Stimulated activated CD4-positive, alpha-beta T cell treated with anti-CD3 and anti-CD28 coated beads, TNF-alpha, amount 100 ng/mL, for 24 hours (primary cell): ENCODE measurements around the gene TEAD1.

Source experiments
- DNase-seq, 3 experiments: peaks; one replicate each; pipeline ENCODE4 v3.0.0-alpha.2; 2020; ENCODE audit warnings: low read depth in 3 of 3

TEAD1 gene

DNA sequence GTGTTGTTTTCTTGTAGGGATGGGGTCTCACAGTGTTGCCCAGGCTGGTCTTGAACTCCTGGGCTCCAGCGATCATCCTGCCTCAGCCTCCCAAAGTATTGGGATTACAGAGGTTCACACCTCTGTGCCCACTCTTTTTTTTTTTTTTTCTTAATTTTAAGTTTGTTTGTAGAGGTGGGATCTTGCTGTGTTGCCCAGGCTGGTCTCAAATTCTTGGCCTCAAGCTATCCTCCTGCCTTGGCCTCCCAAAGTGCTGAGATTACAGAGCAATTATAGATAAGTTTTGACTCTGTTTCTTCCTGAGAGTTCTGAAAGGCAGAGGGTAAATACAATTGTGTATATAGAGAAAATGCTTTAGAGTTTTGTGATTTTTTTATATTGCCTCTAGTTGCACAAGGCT, 160.4 kb downstream of the TEAD1 start:
- no peak for DNase-seq

DNA sequence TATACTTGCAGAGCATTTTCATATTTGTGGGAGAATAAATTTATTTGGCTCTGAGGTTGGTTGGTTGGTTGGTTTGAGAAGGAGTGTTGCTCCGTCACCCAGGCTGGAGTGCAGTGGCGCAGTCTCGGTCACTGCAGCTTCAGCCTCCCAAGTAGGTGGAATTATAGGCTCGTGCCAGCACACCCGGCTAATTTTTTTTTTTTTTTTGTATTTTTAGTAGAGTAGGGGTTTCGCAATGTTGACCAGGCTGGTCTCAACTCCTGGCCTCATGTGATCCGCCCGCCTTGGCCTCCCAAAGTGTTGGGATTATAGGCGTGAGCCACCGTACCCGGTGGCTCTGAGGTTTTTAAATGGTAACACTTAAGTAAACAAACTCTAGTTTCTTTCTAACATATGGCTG, 161.1 kb downstream of the TEAD1 start:
- no peak for DNase-seq

DNA sequence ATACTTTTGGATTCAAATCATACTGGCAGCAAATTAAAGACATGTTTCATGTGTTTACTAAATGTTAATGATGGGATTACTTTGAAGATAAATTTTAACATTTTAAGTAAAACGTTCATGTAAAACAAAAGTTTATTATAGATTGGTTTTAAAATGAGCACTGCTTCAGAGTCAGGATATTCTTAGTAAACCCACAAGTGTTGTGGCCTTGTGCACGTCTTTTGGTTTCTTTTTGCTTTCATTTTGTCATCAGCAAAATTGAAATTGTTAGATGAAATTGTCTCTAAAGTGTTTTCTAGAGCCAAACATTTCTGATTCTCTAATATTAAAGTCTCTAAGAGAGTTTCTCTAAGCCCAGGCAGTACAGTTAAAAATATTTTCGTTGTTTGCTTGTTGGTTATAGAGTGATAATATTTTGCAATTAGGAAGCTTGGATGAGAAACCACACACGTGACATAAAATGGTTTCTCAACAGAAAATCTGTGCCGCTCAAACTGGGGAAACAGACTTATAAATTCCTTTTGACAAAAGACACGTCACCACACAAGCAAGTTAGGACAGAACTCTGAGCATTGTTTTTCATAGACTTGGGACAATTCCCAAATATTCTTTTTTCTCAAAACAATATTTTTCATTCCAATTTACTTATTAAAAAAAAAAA, 164.4 kb downstream of the TEAD1 start:
- DNase-seq: no peak

DNA sequence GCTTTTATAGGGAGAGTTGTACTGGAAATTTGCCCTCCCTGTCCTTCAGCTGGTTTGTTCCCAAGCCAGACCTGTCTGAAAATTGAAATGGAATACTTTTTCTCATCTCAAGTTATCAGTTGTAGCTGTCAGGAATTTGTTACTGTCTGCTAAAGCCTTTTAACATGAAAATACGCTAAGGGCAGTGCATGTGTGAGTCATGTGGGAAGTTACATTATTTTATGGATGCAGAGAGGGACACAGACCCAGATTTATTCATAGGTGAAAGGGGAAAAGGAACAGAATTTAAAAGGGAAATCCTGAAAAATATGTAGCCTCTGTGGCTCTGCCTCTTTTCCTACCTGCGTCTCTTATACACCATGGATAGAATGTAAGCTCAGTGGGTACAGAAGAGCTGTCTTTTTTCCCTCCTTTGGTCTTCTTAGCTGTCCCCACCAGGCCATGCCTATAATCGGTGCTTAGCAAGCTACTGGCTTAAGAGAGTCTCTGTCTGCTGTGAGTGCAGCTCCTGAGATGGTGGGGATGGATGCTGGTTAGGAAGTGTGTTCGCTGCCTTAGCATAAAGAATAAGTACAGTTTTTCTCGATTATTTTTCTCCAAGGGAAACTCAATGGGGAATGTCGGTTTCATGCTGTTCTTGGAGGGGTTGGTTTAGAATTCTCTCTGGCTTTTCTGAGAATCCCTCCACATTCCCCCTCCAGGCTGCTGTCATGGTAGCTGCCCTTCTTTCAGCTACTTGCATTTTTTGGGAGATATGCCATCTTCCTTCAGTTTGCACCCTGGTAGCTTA, 166.8 kb downstream of the TEAD1 start:
- no peak for DNase-seq

DNA sequence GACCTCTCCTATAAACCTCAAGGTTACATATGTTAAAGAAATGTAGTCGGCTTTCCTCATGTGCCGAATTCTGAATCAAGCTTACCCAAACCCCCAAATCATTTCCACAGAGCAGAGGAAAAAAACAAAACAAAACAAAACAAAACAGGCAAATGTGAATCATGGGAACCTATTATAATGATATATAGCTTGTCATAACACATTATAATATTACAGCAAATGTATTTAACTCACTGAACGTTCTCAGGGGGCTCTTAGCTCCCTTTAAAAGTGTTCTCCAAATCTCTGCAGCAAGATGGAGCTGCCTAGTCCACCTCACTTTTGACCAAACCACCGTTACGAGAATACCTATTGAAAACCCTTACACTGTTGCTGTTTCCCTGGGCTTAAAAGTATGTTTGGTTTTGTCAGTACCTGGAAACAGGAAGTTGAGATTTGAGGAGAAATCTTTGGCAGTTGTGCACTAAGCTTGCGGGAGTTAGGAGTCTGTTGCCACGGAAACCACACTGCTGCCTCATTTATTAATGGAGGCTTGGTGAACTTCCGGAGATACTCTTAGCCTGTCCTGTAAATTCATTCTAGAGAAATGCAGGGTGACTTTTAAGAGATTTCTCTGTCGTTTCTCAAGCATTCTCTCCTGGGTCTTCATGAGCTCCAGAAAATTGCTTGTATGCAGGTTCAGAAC, 167.9 kb downstream of the TEAD1 start:
- DNase-seq: no peak

DNA sequence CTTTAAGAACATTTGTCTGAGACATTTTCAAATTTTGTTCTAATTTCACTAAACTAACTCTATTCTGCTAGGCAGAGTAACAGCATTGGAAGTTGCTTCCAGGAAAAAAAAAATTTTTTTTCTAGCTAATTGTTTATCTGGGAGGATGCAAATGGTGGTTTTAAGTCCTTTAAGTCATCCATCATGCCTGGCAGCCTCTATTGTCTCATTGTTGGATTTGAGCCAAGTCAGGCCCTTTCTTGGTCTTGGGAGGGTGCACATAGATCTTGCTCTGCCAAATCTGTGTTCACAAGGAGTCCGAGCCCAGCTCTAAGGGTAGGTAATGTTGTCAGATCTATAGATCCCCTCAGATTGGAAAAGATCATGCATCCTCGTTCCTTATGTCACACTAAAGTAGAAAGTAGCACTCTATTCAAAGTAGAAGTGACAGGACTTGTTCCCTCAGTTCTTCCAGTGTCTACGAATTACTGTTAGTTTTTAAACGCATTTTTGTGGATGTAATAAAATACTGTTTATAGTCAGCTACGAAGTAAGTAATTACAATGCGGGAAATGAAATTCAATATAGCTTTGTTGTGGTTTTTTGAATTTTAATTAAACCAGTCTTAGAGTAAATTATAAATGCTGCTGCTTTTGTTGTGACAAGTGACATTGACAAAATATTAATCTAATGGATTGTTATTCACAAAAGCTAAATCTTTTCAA, 168.9 kb downstream of the TEAD1 start:
- no peak for DNase-seq

DNA sequence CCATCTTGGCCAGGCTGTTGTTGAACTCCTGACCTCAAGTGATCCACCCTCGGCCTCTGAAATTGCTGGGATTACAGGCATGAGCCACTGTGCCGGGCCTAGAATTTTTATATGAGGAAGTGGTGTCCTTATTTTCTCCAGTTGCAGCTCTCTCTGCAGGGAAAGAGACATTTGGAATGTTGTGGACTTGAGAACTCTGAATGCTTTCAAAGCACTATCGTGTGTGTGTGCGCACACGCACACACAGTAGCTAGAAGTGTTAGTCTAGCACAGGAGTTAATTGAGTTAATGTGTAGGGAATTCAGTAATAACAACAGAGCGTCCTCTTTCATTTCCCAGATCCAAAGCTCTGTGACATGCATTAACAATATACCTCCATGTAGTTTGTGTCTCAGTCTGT, 170.9 kb downstream of the TEAD1 start:
- DNase-seq: no peak

DNA sequence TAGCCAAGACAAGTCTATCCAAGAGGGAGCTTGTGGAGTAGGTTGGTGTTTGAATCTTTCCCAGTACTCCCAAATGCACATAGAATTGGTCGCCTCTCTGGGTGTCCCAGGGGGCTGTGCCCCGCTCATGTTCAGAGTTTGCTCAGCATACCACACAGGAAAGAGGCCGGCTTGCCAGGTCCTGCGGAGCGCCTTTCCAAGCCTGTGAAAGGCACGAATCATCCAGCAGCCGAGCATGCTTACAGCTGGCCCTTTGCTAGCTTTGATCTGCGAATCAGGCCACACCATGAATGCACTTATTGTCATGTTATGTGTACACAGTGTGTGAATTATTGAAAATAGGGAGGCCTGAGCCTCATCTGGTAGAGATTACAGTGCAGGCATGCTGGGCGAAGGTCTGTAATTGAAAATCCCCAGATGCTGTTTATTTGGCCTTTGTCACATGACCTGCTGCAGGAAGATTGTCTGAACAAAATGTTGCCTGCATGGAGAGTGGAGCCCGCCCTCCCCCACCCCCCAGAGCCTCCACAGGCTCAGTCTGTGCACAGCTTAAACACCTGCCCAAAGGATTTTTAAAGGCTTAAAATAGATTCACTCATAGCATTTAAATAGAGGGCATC, 171.6 kb downstream of the TEAD1 start:
- no peak for DNase-seq

DNA sequence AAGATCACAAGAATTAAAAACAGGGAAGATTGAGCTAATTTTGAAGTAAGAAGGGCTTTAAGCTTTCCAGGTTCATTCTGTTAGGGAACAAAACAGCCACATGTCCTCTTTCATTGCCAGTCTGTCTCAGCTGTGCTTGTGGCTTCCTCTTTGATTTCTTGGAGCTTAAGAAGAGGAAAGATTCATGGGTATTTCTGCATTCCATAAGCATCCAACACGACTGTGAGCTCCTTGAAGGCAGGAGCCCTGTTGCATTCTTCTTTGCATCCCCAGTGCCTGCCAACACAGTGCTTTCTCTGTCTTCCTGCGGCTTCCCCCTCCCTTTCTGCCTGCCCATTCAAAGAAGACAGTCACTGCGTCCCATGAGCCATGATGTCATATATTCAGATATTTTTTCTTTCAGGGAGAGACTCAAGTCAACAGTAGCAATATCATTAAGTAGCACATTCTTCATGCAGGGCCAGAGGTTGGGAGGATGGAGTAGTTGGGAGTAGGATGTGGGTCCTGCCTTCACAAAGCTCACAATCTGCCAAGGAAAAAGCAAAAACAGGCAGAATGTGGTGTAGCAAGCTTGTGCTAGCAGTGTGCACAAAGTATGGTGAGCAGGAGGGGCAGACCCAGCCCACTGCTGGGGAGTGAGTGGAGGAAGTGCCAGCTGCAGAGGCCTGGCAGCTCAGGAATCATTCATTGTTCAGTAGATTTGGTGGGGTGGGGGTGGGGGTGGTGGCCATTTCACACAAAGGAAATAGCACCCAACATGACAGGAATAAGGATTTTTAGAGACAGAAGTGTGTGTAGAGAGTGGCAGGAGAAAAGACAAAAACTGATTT, 172.8 kb downstream of the TEAD1 start:
- no peak for DNase-seq

DNA sequence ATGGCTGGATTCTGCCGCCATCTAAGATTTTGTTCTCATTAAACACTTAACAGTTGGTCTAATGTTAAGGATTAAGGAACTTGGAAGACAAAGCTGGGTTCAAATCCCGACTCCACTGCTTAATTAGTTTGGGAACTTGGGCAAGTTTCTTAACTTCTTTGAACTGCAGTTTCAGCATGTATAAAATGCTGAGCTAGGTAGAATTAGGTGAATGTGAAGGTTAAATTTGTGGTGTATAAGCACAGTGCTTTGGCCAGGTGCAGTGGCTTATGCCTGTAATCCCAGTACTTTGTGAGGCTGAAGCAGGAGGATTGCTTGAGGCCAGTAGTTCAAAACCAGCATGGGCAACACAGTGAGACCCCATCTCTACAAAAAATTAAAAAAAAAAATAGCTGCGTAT, 174.2 kb downstream of the TEAD1 start:
- no peak for DNase-seq

DNA sequence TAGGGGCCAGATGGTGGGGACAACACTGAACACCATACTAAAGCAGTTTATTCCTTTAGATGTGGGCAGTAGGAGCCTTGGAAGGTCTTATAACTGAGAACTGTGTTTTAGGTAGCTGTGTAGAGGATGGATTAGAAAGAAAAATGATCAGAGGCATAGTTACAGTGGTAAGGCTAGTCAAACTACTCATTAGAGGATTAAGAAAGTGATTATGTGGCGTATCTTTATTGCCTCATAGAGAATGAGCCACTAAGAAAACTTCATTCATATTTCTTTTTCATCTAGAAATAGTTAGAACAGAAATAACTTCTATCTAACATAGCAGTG, 179.1 kb downstream of the TEAD1 start:
- no peak for DNase-seq

DNA sequence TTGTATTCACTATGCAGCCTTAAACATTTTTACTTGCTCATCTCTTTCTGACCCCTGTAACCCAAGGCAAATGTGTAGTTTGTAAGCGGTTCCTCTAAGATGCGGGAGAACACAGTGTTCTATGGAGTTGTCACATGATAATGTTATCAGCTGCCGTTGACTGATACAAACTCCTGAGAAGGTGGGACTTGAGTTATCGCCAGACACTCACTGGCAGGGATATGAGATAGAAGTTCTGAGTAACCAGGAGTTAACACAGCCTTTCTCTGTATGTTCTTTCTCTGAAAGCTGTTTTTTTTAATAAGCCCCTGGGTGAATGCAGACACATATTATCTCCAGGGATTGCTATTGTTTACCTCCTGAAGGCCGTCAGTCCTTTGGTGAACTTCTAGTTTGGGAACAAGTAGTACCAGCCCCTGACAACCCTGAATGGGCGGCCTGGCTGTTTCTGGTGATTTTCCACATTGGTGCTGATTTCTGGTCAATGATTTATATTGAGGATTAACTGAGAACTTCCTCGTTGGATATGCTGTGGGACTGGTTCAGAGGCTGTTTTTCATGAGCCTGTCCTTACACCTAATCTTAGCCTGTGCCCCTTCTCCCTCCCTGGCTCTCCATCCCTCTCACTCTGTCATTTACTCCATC, 179.6 kb downstream of the TEAD1 start:
- DNase-seq: no peak

DNA sequence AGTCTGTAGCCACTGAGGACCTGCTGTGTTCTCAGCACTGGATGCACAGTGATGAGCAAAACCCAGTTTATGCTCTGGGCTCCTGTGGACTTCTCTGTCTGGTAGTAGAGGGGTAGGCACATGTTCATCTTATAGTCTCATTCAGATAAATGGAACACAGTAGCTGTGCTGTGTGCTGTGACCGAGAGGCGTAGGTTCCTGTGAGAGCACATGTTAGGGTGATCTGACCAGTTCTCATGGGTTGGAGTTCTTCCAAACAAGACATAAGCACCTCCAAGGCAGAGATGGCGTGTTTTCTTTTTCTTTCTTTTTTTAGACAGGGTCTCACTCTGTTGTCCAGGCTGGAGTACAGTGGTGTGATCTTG, 180.1 kb downstream of the TEAD1 start:
- DNase-seq: no peak

DNA sequence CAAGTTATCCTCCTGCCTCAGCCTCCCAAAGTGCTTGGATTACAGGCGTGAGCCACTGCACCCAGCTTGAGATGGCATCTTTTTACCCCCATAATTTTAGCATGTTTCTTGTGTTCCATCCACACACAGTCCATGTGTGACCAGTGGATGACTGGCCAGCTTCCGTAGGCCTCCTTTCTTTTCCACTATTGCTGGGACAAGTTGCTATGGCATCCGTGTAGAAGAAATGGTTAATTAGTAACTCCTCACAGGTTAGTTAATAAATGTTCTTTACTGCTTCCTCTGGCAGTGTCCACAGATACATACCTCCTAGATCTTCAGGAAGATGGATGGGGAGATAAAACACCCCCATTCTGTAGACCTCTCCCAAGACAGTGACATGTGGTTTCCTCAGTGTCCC, 180.6 kb downstream of the TEAD1 start:
- DNase-seq: no peak

DNA sequence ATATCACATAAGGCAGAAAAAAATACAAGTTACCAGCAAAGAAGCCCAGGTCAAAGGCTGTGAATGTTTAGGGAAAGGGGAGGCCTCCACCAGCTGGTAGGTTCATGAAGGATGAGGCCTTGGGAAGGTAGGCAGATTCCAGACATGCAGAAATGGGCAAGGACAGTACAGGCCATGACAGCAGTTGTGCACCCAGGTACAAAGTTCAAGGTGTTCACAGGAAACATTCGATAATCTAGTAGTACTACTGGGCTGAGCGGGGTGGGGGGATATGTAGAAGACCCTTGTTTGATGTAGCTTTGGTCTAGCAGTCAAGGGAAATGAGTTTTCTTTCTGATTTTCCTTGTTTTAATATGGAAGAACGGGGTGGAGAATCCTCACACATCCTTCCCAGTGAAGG, 182.1 kb downstream of the TEAD1 start:
- DNase-seq: no peak

DNA sequence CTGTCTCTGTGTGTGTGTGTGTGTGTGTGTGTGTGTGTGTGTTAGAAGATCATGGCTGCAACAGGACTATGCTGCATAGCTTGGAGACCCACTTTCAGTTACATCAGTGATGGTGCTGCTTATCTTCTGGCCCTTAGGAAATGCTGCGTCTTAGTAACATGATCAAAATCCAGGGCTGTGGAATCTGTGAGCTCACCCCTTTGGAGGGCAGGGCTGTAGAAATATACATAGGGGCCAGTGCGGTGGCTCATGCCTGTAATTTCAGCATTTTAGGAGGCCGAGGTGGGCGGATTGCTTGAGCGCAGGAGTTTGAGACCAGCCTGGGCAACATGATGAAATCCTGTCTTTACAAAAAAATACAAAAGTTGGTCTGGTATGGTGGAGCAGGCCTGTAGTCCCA, 183.4 kb downstream of the TEAD1 start:
- no peak for DNase-seq

DNA sequence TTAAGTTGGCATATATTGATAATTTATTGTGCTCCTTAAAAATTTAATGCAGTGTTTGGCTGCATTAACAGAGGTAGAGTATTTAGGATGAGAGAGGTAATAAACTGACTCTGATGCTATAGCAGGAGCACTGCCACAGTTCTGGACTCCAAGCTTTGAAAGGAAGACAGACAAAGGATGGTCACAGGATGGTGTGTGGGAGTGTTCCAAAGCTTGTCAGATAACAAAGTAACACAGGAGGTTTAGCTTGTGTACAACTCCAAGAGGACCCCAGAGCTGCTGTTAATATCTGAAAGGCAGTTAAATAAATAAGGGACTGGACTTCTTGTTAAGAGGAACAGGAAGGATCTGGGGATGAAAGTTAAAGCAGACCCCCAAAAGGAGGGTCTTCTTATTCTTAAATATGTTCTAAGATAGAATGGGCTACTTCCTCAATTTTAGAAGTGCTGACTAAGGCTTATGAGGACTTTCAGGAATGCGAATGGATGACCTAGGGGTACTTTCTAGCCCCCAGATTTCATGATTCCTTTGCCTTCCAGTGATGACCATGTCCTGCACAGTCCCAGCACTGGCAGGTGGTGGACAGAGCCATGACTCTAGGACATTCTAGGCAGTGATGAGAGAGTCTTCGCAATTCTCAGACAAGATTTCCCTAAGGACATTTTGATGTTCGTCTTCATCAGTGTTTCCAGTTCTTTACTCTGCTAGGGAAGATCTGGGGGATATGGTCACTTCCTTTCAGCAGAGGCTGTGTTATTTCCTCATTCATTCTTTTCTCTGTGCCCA, 185.8 kb downstream of the TEAD1 start:
- no peak for DNase-seq

DNA sequence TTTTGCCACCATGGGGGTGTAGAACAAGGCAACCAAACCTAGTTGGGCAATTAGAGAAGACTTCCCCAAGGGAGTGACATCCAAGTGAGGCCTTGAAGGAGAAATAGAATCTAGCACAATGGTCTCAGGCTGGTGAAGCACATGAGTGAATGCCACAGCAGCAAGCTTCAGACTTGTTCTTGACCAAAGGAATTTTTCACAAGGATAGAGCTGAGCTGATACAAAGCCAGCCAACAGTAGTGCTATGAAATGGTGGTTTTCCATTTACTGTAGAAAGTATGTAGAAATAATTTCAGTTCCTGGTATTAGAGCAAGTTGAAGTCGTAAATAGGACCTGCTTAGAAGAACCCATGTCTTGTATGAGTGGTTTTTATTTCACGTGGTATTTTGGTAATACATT, 186.6 kb downstream of the TEAD1 start:
- no peak for DNase-seq

DNA sequence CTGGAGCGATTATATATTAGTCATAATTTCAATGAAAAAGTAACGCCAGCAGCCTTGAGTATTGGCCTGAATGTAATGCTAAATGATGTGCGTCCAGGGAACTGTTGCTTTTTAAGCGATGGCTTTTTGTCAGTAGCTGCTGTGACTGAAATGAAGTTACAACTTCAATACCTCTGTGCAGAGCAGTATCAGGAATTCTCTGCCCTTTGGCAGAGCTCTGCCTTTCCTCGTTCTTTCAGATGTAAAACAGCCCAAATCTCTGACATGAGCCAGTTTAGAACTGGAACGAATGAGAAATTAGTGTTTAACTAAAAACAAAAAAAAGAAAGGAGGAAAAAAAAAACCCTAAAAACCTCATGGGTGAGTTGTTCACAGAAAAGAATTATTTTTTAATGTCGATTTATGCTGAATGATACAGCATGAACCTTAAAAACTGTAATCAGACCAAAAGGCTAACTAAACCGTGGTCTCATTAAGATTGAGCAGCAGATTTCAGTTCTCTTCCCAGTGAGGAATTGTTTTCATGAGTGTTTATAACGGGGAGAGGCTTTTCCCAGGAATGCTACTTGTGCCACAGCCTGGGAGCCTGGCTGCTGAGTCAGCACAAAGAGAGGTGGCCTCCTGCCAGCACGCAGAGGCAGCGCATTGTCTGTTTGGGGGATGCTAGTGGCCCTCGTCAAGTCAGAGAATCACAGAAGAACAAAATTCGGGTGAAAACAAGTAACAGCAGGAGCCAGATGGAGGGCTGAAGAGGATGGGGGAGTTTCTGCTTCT, 188.7 kb downstream of the TEAD1 start:
- DNase-seq: no peak
